Stimulated activated CD8-positive, alpha-beta memory T cell treated with anti-CD3 and anti-CD28 coated beads, Interleukin-15, amount 100 ng/mL, for 24 hours (primary cell): ENCODE results near the gene IGFBP2.
A peak's percentile ranks its signal among the peaks of the same experiment; 100 is the strongest.

Experiments
- DNase-seq: peaks from one replicate; pipeline ENCODE4 v3.0.0-alpha.2; 2020; ENCODE audit warnings: low read depth

IGFBP2 gene

GRCh38 chr2:216663846-216664245 lies 30.6 kb downstream of the IGFBP2 start:
- DNase-seq = no peak

- no peak for DNase-seq
These were observed 31.4 kb downstream of the IGFBP2 start for GRCh38 chr2:216664593-216665034.

GRCh38 chr2:216665242-216665641 lies 32.0 kb downstream of the IGFBP2 start:
- DNase-seq = no peak

GRCh38 chr2:216665717-216666116 lies 32.5 kb downstream of the IGFBP2 start:
- DNase-seq = no peak

- peak; percentile 25 for DNase-seq
These were observed 33.4 kb downstream of the IGFBP2 start for GRCh38 chr2:216666461-216667233.

- no peak for DNase-seq
These were observed 37.3 kb downstream of the IGFBP2 start for GRCh38 chr2:216670266-216671080.

GRCh38 chr2:216671081-216671411 lies 37.8 kb downstream of the IGFBP2 start:
- DNase-seq = no peak

- DNase-seq = no peak
These were observed 38.6 kb downstream of the IGFBP2 start for GRCh38 chr2:216671791-216672343.

GRCh38 chr2:216672466-216672865 lies 39.2 kb downstream of the IGFBP2 start:
- DNase-seq = no peak

- no peak for DNase-seq
These were observed 39.8 kb downstream of the IGFBP2 start for GRCh38 chr2:216673021-216673420.

- DNase-seq = no peak
These were observed 40.4 kb downstream of the IGFBP2 start for GRCh38 chr2:216673609-216674008.

GRCh38 chr2:216674376-216674775 lies 41.2 kb downstream of the IGFBP2 start:
- no peak for DNase-seq

- no peak for DNase-seq
These were observed 43.4 kb downstream of the IGFBP2 start for GRCh38 chr2:216676630-216677029.

- DNase-seq = no peak
These were observed 44.3 kb downstream of the IGFBP2 start for GRCh38 chr2:216677439-216678097.

- DNase-seq = no peak
These were observed 44.9 kb downstream of the IGFBP2 start for GRCh38 chr2:216678098-216678465.

- no peak for DNase-seq
These were observed 45.8 kb downstream of the IGFBP2 start for GRCh38 chr2:216678813-216679657.

GRCh38 chr2:216679658-216680024 lies 46.4 kb downstream of the IGFBP2 start:
- no peak for DNase-seq

- DNase-seq = no peak
These were observed 47.9 kb downstream of the IGFBP2 start for GRCh38 chr2:216680951-216681629.

GRCh38 chr2:216681683-216682082 lies 48.5 kb downstream of the IGFBP2 start:
- DNase-seq = no peak

- no peak for DNase-seq
These were observed 50.6 kb downstream of the IGFBP2 start for GRCh38 chr2:216683846-216684245.

- DNase-seq = no peak
These were observed 52.2 kb downstream of the IGFBP2 start for GRCh38 chr2:216685327-216685875.
